CD1c-positive myeloid dendritic cell (primary cell): Measurements from ENCODE around the gene SMAD2.

Source experiments
- DNase-seq: peaks from one replicate; pipeline ENCODE4 v3.0.0-alpha.2; 2016; ENCODE audit errors: extremely low spot score

The SMAD2 gene

DNA sequence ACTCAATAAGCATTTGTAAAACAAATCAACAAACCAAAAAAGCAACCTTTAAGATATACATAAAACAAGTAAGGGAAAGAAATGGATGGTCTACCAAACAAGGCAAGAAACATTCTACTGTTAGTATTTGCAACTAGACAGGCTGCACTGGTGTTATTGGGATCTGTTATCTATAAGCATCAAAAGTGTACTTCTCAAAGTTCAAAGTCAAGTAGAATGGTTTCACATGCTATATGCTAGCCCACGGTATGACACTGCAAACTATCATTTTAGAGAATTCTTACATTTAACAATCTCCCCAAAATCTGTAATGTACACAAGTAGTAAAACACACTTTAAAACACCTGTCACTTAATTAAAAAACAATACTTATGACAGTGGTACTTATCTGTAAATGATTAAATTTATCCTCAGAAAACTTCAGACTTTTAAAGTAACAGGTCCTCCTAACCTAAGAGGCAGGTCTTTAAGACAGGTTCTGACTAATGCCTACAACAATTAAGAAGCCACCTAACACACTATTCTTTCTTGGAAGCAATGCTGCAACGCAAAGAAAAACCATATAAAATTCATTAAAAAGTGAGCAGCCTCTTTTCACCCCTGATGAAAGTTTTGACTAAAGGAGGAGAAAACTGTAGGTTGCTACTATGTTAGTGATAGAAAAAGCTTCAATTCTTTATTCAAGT lies 34.8 kb downstream of the SMAD2 start:
- no peak for DNase-seq

DNA sequence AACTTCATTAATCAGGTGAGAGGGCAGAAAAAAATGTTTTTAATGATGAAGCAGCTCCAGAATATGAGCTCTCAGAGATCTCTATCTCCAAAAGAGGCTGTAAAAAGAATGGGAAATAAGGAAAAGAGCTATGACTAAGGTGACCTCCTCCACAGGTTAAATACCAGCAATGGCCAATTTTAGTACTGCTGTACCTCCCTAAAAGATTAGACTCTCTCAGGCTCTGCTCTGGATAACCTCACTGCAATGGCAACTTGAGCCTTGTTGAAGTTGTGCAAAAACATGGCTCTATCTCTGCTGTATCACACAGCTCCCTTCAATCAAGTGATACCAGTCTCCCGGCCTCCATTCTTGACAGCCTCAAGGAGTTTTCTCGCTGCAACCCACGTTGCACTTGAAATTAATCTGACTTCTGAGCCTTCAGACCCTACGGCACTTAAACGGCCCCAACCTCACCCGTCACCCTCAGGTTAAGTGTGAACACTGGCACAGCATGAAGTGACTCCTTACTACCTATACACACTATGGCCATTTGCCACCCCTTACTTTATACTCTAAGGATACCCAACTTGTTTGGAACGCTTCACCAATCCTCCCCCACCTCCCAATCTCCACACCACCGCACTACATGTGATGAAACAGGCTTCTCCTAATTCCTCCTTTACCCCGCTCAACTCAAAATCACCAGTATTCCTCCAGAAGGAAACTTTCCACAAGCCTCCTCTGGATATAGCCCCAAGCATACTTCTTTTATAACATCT lies 36.3 kb downstream of the SMAD2 start:
- DNase-seq, result no peak

DNA sequence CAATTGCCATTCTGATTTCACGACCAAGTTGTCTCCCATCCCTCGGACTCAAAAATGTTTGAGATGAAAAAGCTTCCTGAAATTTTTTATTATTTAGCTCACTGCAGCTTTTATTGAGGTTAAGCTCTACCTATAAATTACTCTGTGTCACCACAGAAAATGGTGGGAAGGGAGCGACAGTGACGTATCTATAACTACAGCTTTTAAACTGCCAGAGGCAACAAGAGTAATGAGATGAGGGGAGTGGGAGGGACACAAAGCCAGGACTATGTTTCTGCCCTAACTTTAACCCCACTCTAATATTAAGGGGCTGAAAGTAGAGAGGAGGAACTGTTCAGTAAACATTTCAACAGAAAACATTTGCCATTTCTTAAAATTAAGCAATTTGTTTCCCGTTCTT lies 37.4 kb downstream of the SMAD2 start:
- DNase-seq, result no peak

DNA sequence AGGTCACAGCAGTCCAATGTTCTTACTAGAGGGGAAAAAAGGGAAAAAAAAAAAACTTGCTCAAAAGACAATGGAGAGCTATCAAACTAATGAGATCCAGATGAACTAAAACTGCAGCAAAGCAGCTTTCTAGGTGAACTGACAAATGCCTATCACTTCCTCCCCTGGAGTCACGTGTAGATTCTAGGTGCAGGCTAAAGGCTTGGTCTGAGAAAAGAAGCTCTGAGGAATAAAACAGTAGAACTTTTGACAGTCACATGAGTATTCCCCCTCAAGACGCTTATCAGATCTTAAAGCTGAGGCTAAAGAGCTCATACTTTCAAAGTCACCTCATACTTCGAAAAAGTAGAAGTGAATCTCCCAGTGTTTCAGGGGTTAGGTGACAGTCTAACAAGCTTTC lies 42.3 kb downstream of the SMAD2 start:
- no peak for DNase-seq

DNA sequence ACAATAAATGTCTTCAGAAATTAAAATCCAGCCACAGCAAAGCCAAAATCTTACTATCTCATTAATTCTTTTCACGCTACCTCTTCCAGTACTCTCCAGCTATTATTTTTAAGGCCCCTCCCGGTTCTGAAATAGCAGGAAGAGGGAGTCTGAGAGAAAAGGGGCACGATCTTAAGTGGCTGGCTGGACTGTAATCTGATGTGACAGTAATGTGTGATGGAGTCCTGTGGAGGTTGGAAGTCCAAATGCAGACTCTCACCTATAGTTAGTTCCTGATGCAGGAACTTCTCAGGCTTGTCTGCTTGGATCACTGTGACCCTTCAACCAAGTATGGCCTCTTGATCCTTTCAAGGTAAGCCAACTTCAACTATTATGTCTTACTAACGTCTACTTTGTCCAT lies 43.2 kb downstream of the SMAD2 start:
- DNase-seq, result no peak

DNA sequence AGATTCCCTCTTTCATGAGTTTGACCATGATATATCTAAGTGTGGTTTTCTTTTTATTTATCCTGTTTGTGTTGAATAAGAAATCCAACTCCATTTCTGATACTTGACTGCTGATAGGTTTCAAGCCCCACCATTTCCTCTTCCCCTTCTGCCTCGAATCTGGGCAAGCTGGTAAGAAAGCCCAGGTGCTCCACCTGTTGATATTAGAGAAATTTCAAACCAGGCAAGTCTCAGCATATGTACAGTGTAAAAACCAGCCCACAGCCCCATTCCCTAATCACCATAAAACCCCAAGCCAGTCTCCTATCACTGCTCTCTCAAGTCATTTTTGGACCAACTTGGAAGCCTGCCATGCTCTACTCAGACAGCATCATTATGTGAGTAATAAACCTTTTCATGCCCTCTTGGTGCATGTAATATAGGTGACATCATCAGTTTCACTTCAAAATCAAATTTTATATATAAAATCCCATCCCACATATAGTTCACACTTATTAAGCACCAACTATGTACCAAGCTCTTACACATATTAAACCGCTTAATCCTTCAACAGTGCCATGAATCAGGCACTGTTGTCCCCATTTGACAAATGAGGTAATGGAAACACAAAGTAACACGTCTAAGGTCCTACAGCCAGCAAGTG lies 46.6 kb downstream of the SMAD2 start:
- DNase-seq, result no peak

DNA sequence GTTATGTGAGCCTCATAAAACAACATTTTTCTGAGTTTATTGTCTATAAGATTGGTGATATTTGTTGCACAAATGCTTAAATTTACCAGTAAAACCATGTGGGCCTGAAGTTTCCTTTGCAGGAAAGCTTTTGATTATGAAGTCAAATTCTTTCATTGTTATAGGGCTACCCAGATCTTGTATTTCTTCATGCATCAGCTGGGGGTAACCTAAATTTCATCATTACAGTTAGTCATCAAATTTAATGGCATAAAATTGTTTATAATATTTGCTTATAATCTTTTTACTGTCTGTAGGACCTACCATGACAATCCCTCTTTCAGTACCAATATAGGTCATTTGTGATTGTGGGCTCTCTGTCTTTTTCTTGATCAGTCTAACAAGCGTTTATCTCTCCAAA lies 47.8 kb downstream of the SMAD2 start:
- no peak for DNase-seq

DNA sequence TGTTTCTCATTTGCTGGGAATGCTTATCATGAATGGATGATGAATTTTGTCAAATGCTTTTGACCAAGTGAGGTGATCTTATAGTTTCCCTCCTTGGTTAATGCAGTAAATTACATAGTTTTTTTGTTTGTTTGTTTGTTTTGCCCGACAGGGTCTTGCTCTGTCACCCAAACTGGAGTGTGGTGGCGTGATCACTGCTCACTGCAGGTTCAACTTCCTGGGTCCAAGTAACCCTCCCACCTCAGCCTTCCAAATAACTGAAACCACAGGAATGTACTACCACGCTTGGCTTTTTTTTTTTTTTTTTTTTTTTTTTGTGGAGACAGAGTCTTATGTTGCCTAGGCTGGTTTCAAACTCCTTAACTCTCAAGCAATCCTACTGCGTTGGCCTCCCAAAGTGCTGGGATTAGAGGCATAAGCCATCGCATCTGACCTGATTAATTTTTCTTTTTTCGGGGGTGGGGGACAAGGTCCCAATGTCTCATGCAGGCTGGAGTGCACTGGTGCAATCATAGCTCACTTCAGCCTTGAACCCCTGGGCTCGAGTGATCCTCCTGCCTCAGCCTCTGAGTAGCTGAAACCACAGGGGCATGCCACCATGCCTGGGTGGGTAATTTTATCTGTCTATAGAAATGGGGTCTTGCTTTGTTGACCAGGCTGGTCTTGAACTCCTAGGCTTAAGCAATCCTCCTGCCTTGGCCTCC lies 48.6 kb downstream of the SMAD2 start:
- DNase-seq, result no peak

DNA sequence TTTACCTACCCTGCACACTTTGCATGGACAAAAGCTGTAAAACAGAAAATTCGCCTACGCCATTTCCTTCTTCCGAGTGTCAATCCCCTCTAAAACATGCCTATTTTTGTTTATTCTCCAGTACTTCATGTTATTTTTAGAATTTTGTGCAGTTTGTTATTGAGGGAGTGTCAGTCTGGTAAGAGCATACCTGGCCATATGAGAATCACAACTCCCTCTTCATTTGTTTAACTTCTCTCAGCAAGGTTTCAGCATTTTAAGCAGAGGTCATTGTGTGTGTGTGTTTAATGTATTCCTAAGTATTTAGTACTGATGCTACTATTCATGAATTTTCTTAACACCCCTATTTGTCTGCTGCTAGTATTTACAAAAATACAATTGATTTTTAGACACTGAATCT lies 49.4 kb downstream of the SMAD2 start:
- no peak for DNase-seq

DNA sequence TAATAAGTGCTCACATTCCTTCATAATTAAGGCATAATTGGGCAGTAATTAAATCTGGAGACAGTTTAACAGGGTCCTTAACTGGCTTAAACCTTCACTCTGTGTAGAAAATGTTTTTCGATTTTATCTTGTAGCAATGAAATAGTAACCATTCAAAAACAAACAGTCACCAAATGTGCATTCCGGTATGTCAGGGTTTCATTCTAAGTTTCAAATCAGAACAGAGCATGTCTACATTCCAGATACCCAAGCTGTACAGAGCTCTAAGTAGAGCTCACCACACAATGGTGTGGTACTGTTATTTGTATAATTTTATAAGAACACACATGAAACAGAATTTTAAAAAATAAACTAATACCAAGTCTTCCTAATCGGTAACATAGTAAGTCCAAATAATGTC lies 52.6 kb downstream of the SMAD2 start:
- DNase-seq, result no peak

DNA sequence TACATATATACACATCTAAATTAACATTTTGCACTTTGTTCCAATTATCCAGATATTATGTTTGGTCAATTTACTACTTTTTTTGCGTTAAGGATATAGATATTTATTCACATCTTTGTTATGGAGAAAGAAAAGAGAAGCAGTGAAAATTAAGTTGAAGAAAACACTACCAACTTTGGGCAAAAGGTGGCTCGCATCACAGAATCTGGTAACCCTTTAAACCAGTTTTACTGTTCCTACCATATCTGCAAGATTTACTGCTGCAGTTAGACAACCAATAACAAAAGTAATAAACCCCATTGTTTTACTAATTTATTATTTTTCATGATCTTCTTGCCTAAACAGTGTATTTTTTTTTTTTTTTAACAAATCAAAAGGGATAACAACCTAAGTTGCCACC lies 53.6 kb downstream of the SMAD2 start:
- no peak for DNase-seq

DNA sequence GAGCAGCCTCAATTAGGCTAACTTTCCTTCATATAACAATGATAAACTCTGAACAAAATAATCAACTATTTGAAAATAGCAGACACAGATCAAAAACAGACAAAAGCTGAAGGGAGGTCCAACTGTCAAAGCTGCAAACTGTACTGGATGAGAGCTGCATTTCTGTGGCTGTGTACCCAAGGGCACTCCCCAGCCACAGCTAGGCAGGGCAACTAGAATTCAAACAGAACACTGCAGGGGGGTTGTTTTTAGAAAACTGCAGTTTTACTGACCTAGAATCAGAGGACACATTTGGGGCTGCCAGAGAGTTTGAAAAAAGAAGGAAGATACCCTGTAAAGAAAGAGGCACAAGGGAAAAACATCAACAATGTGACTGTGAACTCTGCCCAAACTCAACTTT lies 56.8 kb downstream of the SMAD2 start:
- no peak for DNase-seq

DNA sequence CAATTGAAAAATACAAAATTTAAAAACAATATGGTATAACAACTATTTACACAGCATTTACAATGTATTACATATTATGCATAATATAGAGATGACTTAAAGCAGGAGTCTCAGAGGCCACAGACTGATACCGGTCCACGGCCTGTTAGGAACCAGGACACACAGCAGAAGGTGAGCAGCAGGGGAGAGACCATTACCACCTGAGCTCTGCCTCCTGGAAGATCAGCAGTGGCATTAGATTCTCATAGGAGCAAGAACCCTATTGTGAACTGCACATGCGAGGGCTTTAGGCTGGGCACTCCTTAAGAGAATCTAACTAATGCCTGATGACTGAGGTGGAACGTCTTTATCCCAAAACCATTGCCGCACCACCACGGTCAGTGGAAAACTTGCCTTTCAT lies 58.0 kb downstream of the SMAD2 start:
- no peak for DNase-seq

DNA sequence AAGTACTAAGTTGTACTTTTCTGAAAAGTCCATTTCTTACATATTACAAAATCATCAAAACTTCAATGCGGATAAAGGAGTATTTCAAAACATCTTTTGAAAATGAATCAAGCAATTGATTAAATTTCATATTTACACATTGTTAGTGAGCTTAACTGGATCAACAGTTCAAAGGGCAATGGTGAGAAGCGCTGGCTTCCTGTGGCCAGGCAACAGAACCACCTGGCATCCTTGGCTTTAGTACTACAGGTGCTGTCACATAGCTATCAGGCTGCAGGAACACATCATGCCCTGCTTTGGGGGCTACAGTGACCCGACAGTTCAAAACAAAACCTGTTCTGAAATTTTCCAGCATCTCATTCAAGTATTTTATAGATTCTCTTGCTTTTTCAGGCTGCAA lies 59.2 kb downstream of the SMAD2 start:
- no peak for DNase-seq

DNA sequence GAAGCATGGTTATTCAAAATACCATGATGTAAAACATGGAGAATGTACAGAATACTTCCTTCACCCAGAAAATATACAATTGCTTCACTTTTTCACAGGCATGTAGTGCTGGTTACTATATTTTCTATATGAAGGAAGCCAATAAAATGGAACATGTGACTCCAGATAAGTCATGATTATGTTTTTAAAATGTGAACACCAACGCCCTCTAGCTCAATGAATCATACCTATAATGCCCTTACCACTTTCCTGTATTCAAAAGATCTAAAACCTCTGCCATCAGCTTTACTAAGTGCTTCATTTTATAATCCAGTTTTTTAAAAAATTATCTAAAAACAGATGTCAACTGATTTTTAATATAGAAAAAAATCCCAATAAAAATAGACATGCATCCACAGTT lies 59.9 kb downstream of the SMAD2 start:
- no peak for DNase-seq

DNA sequence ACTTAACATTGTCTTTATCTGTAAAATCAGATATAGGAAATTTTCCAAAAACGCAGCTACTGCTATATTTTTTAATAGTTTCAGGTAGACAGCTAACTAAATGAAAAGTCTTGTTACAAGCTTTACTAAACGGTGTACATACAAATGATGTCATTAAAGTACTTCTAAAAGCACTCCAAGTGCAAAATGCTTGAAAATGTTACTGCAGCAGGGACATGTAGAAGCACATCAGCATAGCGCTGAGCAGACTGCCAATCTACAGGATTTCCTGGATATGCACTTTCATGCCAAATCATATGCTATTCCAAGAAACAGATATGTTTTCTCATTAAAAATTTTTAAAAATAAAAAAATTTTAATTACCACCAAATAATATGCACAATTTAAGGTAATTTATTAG lies 61.7 kb downstream of the SMAD2 start:
- DNase-seq, result no peak

DNA sequence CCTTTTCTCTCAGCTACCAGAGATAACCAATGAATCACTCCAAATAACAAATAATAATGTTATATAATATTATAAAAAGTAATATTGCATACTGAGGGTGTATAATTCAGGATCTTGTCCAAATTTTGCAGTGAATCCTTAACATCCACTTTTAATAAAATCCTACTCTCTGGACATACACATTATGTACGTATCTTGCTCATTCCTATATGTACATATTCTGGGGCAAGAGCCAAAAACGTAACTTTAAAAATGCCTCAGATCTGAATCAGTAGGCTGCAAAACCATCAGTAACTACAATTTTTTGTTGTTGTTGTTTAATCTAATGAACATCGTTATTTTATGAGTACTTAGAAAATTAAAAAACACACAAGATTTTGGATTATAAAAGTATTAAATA lies 65.3 kb downstream of the SMAD2 start:
- no peak for DNase-seq

DNA sequence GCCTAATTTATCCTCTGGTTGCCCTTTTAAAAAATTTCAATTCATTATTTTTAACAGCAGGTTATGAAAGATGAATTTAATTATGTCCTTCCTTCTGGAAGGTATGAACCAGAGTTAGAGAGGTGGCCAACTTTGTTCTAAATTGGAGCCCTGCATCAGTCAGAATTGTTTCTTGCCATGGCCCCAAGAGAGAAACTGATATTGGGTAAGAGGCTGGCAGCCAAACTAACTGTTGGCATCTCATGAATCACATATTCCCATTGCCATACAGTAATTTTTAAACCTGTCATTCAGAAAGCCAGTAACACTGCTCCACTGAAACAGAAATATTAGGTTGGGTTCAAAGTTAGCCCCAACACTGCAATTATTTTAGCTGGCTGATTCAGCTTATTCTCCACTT lies 67.4 kb downstream of the SMAD2 start:
- no peak for DNase-seq

DNA sequence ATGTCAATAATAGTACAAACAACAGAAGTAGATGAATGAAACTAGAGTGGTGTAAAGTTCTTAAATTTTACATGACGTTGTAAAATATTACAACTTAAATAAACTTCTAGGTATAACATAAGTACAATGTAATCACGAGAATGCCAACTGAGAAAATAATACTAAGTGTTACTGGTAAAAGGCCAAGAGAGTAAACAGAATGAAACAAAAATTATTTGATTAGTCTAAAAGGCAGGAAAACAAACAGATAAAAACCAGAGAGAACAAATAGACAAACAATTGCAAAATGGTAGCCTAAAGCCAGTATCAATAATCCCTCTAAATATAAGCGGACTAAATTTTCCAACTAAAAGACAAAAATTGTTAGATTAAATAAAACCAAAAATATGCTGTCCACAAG lies 71.9 kb downstream of the SMAD2 start:
- DNase-seq, result no peak

DNA sequence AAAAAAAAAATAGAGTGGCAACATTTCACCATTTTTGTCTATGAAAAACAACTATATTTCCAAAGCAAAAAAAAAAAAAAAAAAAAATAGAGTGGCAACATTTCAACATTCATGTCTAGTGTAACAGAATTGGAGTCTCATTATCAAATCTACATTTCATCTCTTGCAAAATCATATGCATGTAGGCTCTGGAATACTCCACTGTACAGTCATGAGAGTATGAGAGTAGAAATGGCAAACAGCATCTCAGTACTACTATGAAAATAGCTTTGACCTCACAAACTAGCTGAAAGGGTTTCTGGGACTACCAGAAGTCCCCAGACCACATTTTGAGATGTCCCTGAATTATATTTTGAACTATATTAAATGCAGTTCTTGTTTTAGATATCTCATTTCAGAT lies 82.8 kb downstream of the SMAD2 start:
- DNase-seq, result no peak

DNA sequence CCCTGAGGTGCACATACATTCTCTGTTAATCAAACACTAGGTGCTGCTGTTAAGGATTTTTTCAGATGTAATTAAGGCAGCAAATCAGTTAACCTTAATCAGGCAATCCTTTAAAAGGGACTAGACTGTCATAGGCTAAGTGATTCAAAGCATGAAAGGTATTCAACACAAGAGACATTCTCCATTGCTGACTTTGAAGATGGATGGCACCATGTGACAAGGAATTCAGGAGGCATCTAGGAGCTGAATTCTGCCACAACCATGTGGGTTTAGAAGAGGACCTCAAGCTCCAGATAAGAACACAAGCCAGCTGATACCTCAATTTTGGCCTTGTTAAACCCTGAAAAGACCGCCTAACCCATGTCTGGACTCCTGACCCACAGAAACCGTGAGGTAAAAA lies 84.0 kb downstream of the SMAD2 start:
- DNase-seq, result no peak

DNA sequence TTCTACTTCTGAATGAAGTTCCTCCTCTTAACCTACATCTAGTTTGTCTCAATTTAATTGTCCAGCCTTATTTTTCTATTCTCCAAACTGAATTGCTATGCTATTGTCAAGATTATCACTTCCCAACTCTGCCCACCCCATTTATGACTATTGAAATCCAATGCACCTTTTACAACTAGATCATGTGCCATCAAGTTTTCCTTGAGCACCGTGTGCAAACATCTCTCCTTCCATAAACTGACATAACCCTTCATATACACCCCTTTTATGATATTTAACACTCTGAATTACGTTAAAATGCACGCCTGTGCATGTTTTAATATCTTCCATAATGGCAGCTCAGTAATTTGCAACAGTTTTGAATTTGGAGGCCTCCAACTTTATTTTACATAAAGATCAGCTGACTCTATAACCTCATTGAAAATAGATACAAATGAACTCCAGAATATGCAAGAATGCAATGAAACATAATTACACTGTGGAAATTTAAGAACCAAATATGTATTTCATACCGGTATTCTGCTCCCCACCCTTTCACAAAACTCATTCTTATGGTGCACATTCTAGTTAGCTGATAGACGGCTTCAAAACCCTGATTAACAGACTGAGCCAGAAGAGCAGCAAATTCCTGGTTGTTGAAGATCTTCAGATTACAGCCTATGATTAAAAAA lies 85.5 kb downstream of the SMAD2 start:
- DNase-seq, result no peak
